COLO668 (cell line): ENCODE results near the gene PIWIL4.

Experiments
- DNase-seq: peaks from one replicate; lab custom pipeline; 2025; ENCODE audit not compliant: unreplicated experiment; lab: John Stamatoyannopoulos, UW

Gene PIWIL4

GRCh38 chr11:94661444-94661843, 94.3 kb downstream of the PIWIL4 start:
- DNase-seq, result no peak

GRCh38 chr11:94662065-94662779, 95.1 kb downstream of the PIWIL4 start:
- DNase-seq, result no peak

GRCh38 chr11:94662846-94663390, 95.8 kb downstream of the PIWIL4 start:
- DNase-seq, result no peak

GRCh38 chr11:94664346-94664745, 97.2 kb downstream of the PIWIL4 start:
- DNase-seq, result no peak

GRCh38 chr11:94665116-94665659, 98.0 kb downstream of the PIWIL4 start:
- DNase-seq, result no peak

- DNase-seq, result no peak
Observed at GRCh38 chr11:94666792-94667721, 99.9 kb downstream of the PIWIL4 start.

- DNase-seq, result no peak
Observed at GRCh38 chr11:94668212-94668793, 101.1 kb downstream of the PIWIL4 start.

- DNase-seq, result no peak
Observed at GRCh38 chr11:94669023-94669422, 101.9 kb downstream of the PIWIL4 start.
